ENCODE results near the gene COL6A2.
"Not testable (repeated sequence)": the region's sequence is repeated elsewhere in the genome, so short reads cannot be mapped to it uniquely, and the experiment has no call there.

The COL6A2 gene

GRCh38 chr21:46100906-46101305, 3.0 kb downstream of the COL6A2 start:
- Histone ChIP-seq H3K27ac (peak overlapping the region in 1 of 2 donors; percentile 67), H3K4me3 (peak overlapping the region; percentile 96)
- no peak for TF ChIP-seq CTCF (IDR thresholded peaks at IDR 0.05)
- no peak for DNase-seq (ENCODE audit: low spot score)

GRCh38 chr21:46104104-46104503, 6.2 kb downstream of the COL6A2 start:
- Histone ChIP-seq H3K27ac (no peak overlapping the region), H3K4me3 (no peak overlapping the region)
- TF ChIP-seq CTCF (IDR thresholded peaks at IDR 0.05) = no peak
- DNase-seq (ENCODE audit: low spot score) = no peak

- H3K4me3 ChIP-seq; H3K27ac ChIP-seq; DNase-seq (ENCODE audit: low spot score): not testable (repeated sequence)
Measured at GRCh38 chr21:46107376-46107775, 9.5 kb downstream of the COL6A2 start.

- DNase-seq (ENCODE audit: low spot score) = peak; percentile 31
- no peak for TF ChIP-seq CTCF (IDR thresholded peaks at IDR 0.05)
- Histone ChIP-seq H3K27ac (peak overlapping the region; percentile 5 to 82), H3K4me3 (peak overlapping the region; percentile 32)
Measured at GRCh38 chr21:46108827-46109312, 11.0 kb downstream of the COL6A2 start.

GRCh38 chr21:46109313-46110221, 11.7 kb downstream of the COL6A2 start:
- TF ChIP-seq CTCF (IDR thresholded peaks at IDR 0.05) = no peak
- H3K27ac ChIP-seq = peak overlapping the region; percentile 5 to 82
- H3K4me3 ChIP-seq = peak overlapping the region; percentile 32
- peak; percentile 70 for DNase-seq (ENCODE audit: low spot score)

- Histone ChIP-seq H3K4me3 (peak overlapping the region; percentile 31), H3K27ac (peak overlapping the region; percentile 5 to 82)
- peak; percentile 83 for DNase-seq (ENCODE audit: low spot score)
- TF ChIP-seq CTCF (IDR thresholded peaks at IDR 0.05) = no peak
Measured at GRCh38 chr21:46110499-46111192, 12.7 kb downstream of the COL6A2 start.

GRCh38 chr21:46111193-46111571, 13.3 kb downstream of the COL6A2 start:
- no peak for TF ChIP-seq CTCF (IDR thresholded peaks at IDR 0.05)
- Histone ChIP-seq H3K4me3 (peak overlapping the region; percentile 31), H3K27ac (peak overlapping the region in 1 of 2 donors; percentile 82)
- DNase-seq (ENCODE audit: low spot score) = peak; percentile 67

All from coronary artery (tissue), 2 donors.